Measurements from ENCODE around the gene INPP1.
A peak's percentile ranks its signal among the peaks of the same experiment; 100 is the strongest.

Gene INPP1

DNA sequence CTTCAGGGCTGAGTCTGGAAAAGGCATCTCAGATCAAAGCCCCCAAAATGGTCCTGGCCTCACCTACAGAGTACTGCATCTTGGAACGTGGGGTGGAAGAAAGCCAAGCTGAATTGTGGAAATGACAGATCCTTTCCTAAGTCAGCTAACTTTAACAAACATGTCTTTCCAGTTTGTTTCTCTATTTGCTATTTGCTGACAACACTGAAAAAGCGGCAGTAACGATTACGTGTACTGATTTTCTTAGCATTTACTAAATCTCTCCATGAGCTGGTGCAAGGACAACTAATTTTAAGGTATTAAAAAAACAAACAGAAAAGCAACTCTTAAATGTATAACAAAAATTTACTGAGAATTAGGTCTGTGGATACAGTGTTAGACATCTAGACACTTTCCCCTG, 24.9 kb upstream of the INPP1 start:
- peaks cover 24% of the 10 kb centered on the region for H3K4me1 ChIP-seq (ENCODE audit: control insufficient read depth, insufficient read depth, low read length)
- H3K27me3 ChIP-seq (ENCODE audit: control insufficient read depth, insufficient read depth, low read length) = no peaks in the 10 kb centered on the region
- H3K9me3 ChIP-seq (replicated peaks; ENCODE audit: low read length) = no peaks in the 10 kb centered on the region
- peak overlapping the region; percentile 93 for H3K4me2 ChIP-seq (ENCODE audit: low read length)
- no peaks in the 10 kb centered on the region for H3K36me3 ChIP-seq (ENCODE audit: insufficient read depth, low read length)
- H3K4me3 ChIP-seq (ENCODE audit: low read length) = peak overlapping the region; percentile 88
- peak overlapping the region; percentile 83 for H3K9ac ChIP-seq (ENCODE audit: low read depth, low read length)

DNA sequence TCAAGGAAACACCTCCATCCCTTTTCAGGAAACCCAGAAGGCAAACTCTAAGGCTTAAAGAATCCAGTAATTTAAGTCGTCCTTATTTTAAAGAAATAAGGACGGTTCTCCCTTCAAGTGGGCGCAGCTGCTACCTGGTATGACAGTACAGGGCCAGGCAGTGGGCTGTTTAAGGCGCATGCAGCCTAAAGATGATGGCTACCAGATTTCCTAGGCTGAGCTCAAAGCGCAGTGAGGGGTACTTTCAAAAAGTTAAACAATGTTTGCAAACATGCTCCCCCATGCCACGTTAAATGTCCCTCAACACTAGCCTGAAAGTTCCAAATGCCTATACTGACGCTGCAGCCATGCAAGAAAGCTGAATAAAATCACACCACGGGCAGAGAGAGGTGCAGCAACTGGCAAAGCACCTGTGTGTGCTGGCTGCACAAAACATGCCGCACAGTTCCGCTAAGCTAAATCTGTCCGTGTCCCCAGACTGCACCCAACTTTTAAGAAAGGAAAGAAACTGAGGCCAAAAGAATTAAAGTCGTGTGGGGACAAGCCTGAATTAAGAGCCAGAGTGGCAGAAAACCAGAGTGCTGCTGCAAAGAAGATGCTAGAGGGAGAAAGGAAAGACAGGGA, 24.3 kb upstream of the INPP1 start:
- Histone ChIP-seq H3K4me2 (ENCODE audit: low read length) (peak overlapping the region; percentile 93), H3K4me3 (ENCODE audit: low read length) (peak overlapping the region; percentile 88), H3K9ac (ENCODE audit: low read depth, low read length) (peak overlapping the region; percentile 83), H3K27me3 (ENCODE audit: control insufficient read depth, insufficient read depth, low read length) (no peaks in the 10 kb centered on the region), H3K9me3 (replicated peaks; ENCODE audit: low read length) (no peaks in the 10 kb centered on the region), H3K36me3 (ENCODE audit: insufficient read depth, low read length) (no peaks in the 10 kb centered on the region), H3K4me1 (ENCODE audit: control insufficient read depth, insufficient read depth, low read length) (peaks cover 24% of the 10 kb centered on the region)

DNA sequence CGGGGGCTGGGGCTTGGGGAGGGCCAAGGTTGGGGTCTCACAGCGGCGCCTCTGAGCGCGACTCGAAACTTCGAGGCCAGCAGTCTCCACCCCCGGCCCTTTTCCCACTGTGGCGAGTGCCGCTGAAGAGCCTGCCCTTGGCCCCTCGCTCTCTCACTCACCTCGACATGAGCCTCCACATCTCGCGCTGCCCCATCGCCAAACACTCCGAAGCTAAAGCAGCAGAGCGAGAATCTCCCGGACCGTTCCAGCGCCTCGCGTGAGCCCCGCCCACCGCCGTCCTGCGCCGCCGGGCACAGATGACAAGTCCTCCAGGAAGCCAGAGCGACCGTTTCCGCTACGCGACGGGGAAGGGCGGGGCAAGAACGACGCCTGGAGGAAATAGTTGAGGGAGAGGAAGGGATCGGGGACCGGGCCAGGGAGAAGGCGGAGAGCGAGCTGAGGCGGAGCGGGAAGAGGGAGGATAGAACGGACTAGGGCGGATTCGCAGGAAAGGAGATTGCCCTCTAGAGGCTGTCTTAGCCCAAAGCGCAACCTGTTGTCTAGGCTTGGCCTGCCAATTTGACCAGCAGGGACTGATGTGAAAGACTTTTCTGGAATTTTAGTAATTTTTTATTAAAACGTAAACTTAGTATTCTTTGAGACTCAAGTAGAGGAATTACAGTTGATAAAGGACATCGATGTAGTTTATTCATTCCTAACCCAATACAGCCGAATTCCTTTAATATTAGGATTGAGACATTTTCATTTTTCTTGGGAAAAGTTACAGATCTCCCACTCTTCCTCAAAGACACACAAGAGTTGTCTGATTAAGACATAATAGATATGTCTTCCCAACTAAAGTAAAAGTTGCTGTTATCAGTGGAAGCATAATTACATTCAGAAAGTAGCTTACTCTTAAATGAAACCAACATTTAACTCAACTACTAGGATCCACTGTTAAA, 23.6 kb upstream of the INPP1 start, which contains the start of gene HIBCH:
TSS of gene HIBCH (minus strand) at position 272 of the 944 bp plus-strand sequence. CDS start at position 196, 76 bp downstream.
- Histone ChIP-seq H3K27me3 (ENCODE audit: control insufficient read depth, insufficient read depth, low read length) (no peaks in the 10 kb centered on the region), H3K9me3 (replicated peaks; ENCODE audit: low read length) (no peaks in the 10 kb centered on the region), H3K4me2 (ENCODE audit: low read length) (peak within 1 kb of the TSS; percentile 93), H3K9ac (ENCODE audit: low read depth, low read length) (peak within 1 kb of the TSS; percentile 83), H3K4me1 (ENCODE audit: control insufficient read depth, insufficient read depth, low read length) (peaks cover 24% of the 10 kb centered on the region), H3K36me3 (ENCODE audit: insufficient read depth, low read length) (no peaks in the 10 kb centered on the region), H3K4me3 (ENCODE audit: low read length) (peak within 1 kb of the TSS; percentile 88)

- Histone ChIP-seq H3K36me3 (ENCODE audit: insufficient read depth, low read length) (no peaks in the 10 kb centered on the region), H3K27me3 (ENCODE audit: control insufficient read depth, insufficient read depth, low read length) (no peaks in the 10 kb centered on the region), H3K4me3 (ENCODE audit: low read length) (no peak overlapping the region), H3K4me1 (ENCODE audit: control insufficient read depth, insufficient read depth, low read length) (peaks cover 17% of the 10 kb centered on the region), H3K9ac (ENCODE audit: low read depth, low read length) (no peak overlapping the region), H3K9me3 (replicated peaks; ENCODE audit: low read length) (no peaks in the 10 kb centered on the region), H3K4me2 (ENCODE audit: low read length) (no peak overlapping the region)
Measured at GRCh38 chr2:190320696-190321095, 22.7 kb upstream of the INPP1 start.

DNA sequence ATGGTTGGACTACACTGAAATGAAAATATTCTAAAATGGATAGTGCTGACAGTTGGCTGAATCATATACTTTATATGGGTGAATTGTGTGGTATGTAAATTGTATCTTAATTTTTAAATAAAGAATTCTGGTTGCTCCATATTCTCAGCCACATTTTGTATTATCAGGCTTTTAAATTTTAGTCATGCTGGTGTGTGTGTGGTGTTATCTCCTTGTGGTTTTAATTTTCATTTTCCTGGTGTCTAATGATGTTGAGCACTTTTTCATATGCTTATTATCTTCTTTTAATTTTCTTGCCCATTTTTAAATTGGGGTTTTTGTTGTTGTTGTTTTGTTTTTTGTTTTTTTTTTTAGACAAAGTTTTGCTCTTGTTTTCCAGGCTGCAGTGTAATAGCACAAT, 20.0 kb upstream of the INPP1 start:
- no peaks in the 10 kb centered on the region for H3K9me3 ChIP-seq (replicated peaks; ENCODE audit: low read length)
- no peaks in the 10 kb centered on the region for H3K27me3 ChIP-seq (ENCODE audit: control insufficient read depth, insufficient read depth, low read length)
- H3K4me1 ChIP-seq (ENCODE audit: control insufficient read depth, insufficient read depth, low read length) = peaks cover 8% of the 10 kb centered on the region
- no peak overlapping the region for H3K4me3 ChIP-seq (ENCODE audit: low read length)
- no peak overlapping the region for H3K9ac ChIP-seq (ENCODE audit: low read depth, low read length)
- H3K36me3 ChIP-seq (ENCODE audit: insufficient read depth, low read length) = no peaks in the 10 kb centered on the region
- no peak overlapping the region for H3K4me2 ChIP-seq (ENCODE audit: low read length)

DNA sequence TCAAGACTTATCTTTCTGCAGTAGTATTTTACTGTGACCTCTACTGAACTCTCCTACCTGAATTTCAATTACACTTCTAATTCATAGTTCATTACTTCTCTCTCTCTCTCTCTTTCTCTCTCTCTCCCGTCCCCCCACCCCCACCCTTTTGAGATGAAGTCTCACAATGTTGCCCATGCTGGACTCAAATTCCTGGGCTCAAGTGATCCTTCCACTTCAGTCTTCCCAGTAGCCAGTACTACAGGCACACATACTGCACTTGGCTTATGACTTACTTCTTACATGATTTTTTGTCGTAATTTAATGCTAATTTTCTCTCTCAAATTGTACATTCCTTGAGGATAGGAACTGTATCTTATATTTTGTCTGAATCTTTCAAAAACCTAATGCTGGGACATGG, 17.8 kb upstream of the INPP1 start:
- H3K4me2 ChIP-seq (ENCODE audit: low read length) = no peak overlapping the region
- H3K9ac ChIP-seq (ENCODE audit: low read depth, low read length) = no peak overlapping the region
- no peaks in the 10 kb centered on the region for H3K9me3 ChIP-seq (replicated peaks; ENCODE audit: low read length)
- H3K36me3 ChIP-seq (ENCODE audit: insufficient read depth, low read length) = no peaks in the 10 kb centered on the region
- H3K27me3 ChIP-seq (ENCODE audit: control insufficient read depth, insufficient read depth, low read length) = no peaks in the 10 kb centered on the region
- H3K4me1 ChIP-seq (ENCODE audit: control insufficient read depth, insufficient read depth, low read length) = no peaks in the 10 kb centered on the region
- no peak overlapping the region for H3K4me3 ChIP-seq (ENCODE audit: low read length)

- Histone ChIP-seq H3K4me3 (ENCODE audit: low read length) (no peak overlapping the region), H3K4me1 (ENCODE audit: control insufficient read depth, insufficient read depth, low read length) (no peaks in the 10 kb centered on the region), H3K9ac (ENCODE audit: low read depth, low read length) (no peak overlapping the region), H3K9me3 (replicated peaks; ENCODE audit: low read length) (no peaks in the 10 kb centered on the region), H3K27me3 (ENCODE audit: control insufficient read depth, insufficient read depth, low read length) (no peaks in the 10 kb centered on the region), H3K36me3 (ENCODE audit: insufficient read depth, low read length) (no peaks in the 10 kb centered on the region), H3K4me2 (ENCODE audit: low read length) (no peak overlapping the region)
Measured at GRCh38 chr2:190327867-190328572, 15.4 kb upstream of the INPP1 start.

DNA sequence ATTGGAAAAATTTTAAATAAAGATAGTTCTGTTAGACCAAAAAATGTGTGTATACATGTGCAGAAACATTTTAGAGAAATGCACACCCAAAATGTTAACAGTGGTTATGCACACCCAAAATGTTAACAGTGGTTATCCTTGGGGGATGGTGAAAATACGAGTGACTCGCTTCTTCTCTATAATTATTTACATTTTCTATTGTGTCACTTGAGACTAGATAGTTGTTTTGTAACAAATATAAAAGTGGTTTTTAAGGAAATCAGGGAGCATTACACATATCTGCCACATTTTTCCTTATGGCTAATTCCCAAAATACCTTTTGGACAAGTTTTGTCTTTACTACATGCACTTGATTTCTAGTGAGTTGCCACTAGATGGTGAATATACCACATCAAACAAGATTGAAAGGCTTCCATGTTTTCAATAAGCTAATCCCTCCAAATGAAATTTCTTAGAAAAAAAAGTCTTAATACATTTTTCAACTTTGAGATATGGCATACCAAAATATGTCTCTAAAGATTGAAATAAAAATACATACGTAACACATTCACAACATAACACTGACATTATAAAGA, 14.7 kb upstream of the INPP1 start:
- H3K4me1 ChIP-seq (ENCODE audit: control insufficient read depth, insufficient read depth, low read length) = no peaks in the 10 kb centered on the region
- no peaks in the 10 kb centered on the region for H3K9me3 ChIP-seq (replicated peaks; ENCODE audit: low read length)
- H3K27me3 ChIP-seq (ENCODE audit: control insufficient read depth, insufficient read depth, low read length) = no peaks in the 10 kb centered on the region
- no peak overlapping the region for H3K4me2 ChIP-seq (ENCODE audit: low read length)
- H3K9ac ChIP-seq (ENCODE audit: low read depth, low read length) = no peak overlapping the region
- no peak overlapping the region for H3K4me3 ChIP-seq (ENCODE audit: low read length)
- H3K36me3 ChIP-seq (ENCODE audit: insufficient read depth, low read length) = no peaks in the 10 kb centered on the region

DNA sequence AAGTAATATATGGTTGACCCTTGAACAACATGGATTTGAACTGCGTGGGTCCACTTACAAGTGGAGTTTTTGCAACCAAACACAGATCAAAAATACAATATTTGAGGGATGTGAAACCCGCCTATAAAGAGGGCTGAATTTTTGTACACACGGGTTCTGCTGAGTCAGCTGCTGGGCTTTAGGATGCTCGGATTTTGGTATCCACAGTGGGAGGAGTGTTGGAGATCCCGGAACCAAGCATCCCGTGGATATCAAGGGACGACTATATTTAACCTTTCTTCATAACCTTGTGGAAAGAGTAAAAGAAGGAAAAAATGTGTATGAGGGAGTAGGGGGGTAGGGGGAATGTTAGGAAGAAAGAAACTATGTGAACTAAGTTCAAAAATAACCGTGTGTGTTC, 10.0 kb upstream of the INPP1 start:
- no peaks in the 10 kb centered on the region for H3K9me3 ChIP-seq (replicated peaks; ENCODE audit: low read length)
- no peak overlapping the region for H3K4me2 ChIP-seq (ENCODE audit: low read length)
- H3K27me3 ChIP-seq (ENCODE audit: control insufficient read depth, insufficient read depth, low read length) = no peaks in the 10 kb centered on the region
- H3K4me3 ChIP-seq (ENCODE audit: low read length) = no peak overlapping the region
- peaks cover 4% of the 10 kb centered on the region for H3K4me1 ChIP-seq (ENCODE audit: control insufficient read depth, insufficient read depth, low read length)
- H3K36me3 ChIP-seq (ENCODE audit: insufficient read depth, low read length) = no peaks in the 10 kb centered on the region
- H3K9ac ChIP-seq (ENCODE audit: low read depth, low read length) = no peak overlapping the region

- no peak overlapping the region for H3K4me3 ChIP-seq (ENCODE audit: low read length)
- H3K36me3 ChIP-seq (ENCODE audit: insufficient read depth, low read length) = no peaks in the 10 kb centered on the region
- no peak overlapping the region for H3K9ac ChIP-seq (ENCODE audit: low read depth, low read length)
- no peak overlapping the region for H3K4me2 ChIP-seq (ENCODE audit: low read length)
- no peaks in the 10 kb centered on the region for H3K9me3 ChIP-seq (replicated peaks; ENCODE audit: low read length)
- H3K4me1 ChIP-seq (ENCODE audit: control insufficient read depth, insufficient read depth, low read length) = peaks cover 4% of the 10 kb centered on the region
- H3K27me3 ChIP-seq (ENCODE audit: control insufficient read depth, insufficient read depth, low read length) = no peaks in the 10 kb centered on the region
Measured at GRCh38 chr2:190333928-190334327, 9.5 kb upstream of the INPP1 start.
